IMR-90 (cell line): ENCODE data around the gene PLPPR3.

Experiments used
- MAFK ChIP-seq: IDR thresholded peaks from 2 replicates; pipeline ENCODE4 v1.6.1; 2012; ENCODE audit warnings: low read depth, low read length, improper control_type of control experiment
- MXI1 ChIP-seq: IDR thresholded peaks from 2 replicates; pipeline ENCODE4 v1.6.1; 2012; ENCODE audit warnings: low read depth, mild to moderate bottlenecking, low read length, moderate library complexity, borderline replicate concordance
- NFE2L2 ChIP-seq: fragments of 150-350 bp; IDR thresholded peaks from 2 replicates; pipeline ENCODE4 v1.6.1; 2016; ENCODE audit warnings: low read depth, mild to moderate bottlenecking, low read length
- POLR2A ChIP-seq: IDR thresholded peaks from 2 replicates; pipeline ENCODE4 v1.6.1; 2012; ENCODE audit warnings: mild to moderate bottlenecking, low read depth, low read length
- RAD21 ChIP-seq: IDR thresholded peaks from 2 replicates; pipeline ENCODE4 v1.6.1; 2012; ENCODE audit warnings: low read length, improper control_type of control experiment
- RFX5 ChIP-seq: IDR thresholded peaks from 2 replicates; pipeline ENCODE4 v1.8.0; 2012; ENCODE audit warnings: low read depth, mild to moderate bottlenecking, low read length, moderate library complexity
- TF ChIP-seq, protein P1 (sequence below): conservative IDR thresholded peaks from 2 replicates; pipeline ENCODE4 v1.5.1; 2012; ENCODE audit warnings: mild to moderate bottlenecking, low read depth, low read length, improper control_type of control experiment

DNA sequence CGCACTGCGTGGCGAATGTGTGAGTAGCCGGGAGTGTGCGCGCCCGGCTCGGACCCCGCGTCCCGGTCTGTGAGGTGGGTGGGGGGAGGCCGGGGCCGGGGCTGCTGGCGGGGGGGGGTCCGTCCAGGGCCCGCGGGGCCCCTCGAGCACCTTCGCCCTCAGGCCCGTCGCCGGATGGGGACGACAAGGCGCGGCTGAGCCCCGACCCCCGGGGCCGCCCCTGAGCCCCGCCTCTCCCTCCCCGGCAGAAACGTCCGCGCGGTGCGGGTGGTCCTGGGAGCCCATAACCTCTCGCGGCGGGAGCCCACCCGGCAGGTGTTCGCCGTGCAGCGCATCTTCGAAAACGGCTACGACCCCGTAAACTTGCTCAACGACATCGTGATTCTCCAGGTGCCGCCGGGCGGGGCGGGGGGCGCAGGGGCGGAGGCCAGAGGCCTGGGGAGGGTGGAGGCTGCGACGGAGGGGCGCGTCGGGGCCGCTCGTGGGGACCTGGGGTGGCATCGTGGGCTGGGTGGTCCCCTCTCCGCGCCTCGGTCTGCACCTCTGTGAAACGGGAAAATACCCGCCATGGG, 31.3 kb upstream of the PLPPR3 start:
- TF ChIP-seq POLR2A = no peak
- TF ChIP-seq, protein P1, sequence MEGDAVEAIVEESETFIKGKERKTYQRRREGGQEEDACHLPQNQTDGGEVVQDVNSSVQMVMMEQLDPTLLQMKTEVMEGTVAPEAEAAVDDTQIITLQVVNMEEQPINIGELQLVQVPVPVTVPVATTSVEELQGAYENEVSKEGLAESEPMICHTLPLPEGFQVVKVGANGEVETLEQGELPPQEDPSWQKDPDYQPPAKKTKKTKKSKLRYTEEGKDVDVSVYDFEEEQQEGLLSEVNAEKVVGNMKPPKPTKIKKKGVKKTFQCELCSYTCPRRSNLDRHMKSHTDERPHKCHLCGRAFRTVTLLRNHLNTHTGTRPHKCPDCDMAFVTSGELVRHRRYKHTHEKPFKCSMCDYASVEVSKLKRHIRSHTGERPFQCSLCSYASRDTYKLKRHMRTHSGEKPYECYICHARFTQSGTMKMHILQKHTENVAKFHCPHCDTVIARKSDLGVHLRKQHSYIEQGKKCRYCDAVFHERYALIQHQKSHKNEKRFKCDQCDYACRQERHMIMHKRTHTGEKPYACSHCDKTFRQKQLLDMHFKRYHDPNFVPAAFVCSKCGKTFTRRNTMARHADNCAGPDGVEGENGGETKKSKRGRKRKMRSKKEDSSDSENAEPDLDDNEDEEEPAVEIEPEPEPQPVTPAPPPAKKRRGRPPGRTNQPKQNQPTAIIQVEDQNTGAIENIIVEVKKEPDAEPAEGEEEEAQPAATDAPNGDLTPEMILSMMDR = no peak
- no peak for TF ChIP-seq RAD21
- no peak for TF ChIP-seq NFE2L2
- no peak for TF ChIP-seq MXI1
- no peak for TF ChIP-seq RFX5
- no peak for TF ChIP-seq MAFK
